Parathyroid adenoma (tissue), 2 donors: ENCODE results near the gene ABHD3.
A peak's percentile ranks its signal among the peaks of the same experiment; 100 is the strongest.
"Not testable (repeated sequence)": the region's sequence is repeated elsewhere in the genome, so short reads cannot be mapped to it uniquely, and the experiment has no call there.

Experiments
- H2AFZ ChIP-seq: fragments of 300-600 bp; sonication (generic); one replicate; pipeline ENCODE4 v1.7.0; 2017; ENCODE audit warnings: antibody characterized with exemption, mild to moderate bottlenecking
- H3K27ac ChIP-seq: fragments of 300-600 bp; sonication (generic); one replicate; pipeline ENCODE4 v1.7.0; 2017
- H3K27me3 ChIP-seq: fragments of 300-600 bp; sonication (generic); one replicate; pipeline ENCODE4 v1.7.0; 2017; ENCODE audit warnings: low read length; ENCODE audit not compliant: control insufficient read depth, insufficient read depth
- H3K36me3 ChIP-seq: fragments of 300-600 bp; sonication (generic); one replicate; pipeline ENCODE4 v1.7.0; 2017; ENCODE audit warnings: low read length; ENCODE audit not compliant: control insufficient read depth, insufficient read depth
- H3K4me1 ChIP-seq: fragments of 300-600 bp; sonication (generic); one replicate; pipeline ENCODE4 v1.7.0; 2017; ENCODE audit warnings: control low read depth
- H3K4me2 ChIP-seq: fragments of 300-600 bp; sonication (generic); one replicate; pipeline ENCODE4 v1.7.0; 2017; ENCODE audit warnings: low read length
- H3K4me3 ChIP-seq: fragments of 300-600 bp; sonication (generic); one replicate; pipeline ENCODE4 v1.7.0; 2017; ENCODE audit warnings: low read depth, low read length
- H3K79me2 ChIP-seq: fragments of 300-600 bp; sonication (generic); one replicate; pipeline ENCODE4 v1.7.0; 2017; ENCODE audit warnings: control low read depth
- H3K9ac ChIP-seq: fragments of 300-600 bp; sonication (generic); one replicate; pipeline ENCODE4 v1.7.0; 2017; ENCODE audit warnings: mild to moderate bottlenecking
- H3K9me3 ChIP-seq: fragments of 300-600 bp; sonication (generic); one replicate; pipeline ENCODE4 v1.7.0; 2017; ENCODE audit warnings: low read length; ENCODE audit not compliant: control insufficient read depth
- CTCF ChIP-seq: fragments of 300-600 bp; sonication (generic); IDR thresholded peaks from one replicate; pipeline ENCODE4 v1.7.0; 2017; ENCODE audit warnings: antibody characterized with exemption, mild to moderate bottlenecking
- donor health status: primary hyperparathyroidism.

Gene ABHD3

GRCh38 chr18:21612125-21613039 lies 92.2 kb downstream of the ABHD3 start, which contains the start of gene SNRPD1:
SNRPD1 (plus strand) TSS chr18:21612314; CDS start chr18:21612430, 116 bp downstream.
- Histone ChIP-seq H3K4me1 (peaks cover 3% of the 10 kb centered on the region), H3K27ac (peak within 1 kb of the TSS; percentile 77), H3K79me2 (peaks cover 21% of the 10 kb centered on the region), H3K27me3 (no peaks in the 10 kb centered on the region), H3K4me3 (peak within 1 kb of the TSS; percentile 82), H3K36me3 (no peaks in the 10 kb centered on the region), H3K9me3 (no peaks in the 10 kb centered on the region), H3K4me2 (peak within 1 kb of the TSS; percentile 67), H3K9ac (peak within 1 kb of the TSS; percentile 58), H2AFZ (peak within 1 kb of the TSS; percentile 93)
- peak; percentile 97 for TF ChIP-seq CTCF

DNA sequence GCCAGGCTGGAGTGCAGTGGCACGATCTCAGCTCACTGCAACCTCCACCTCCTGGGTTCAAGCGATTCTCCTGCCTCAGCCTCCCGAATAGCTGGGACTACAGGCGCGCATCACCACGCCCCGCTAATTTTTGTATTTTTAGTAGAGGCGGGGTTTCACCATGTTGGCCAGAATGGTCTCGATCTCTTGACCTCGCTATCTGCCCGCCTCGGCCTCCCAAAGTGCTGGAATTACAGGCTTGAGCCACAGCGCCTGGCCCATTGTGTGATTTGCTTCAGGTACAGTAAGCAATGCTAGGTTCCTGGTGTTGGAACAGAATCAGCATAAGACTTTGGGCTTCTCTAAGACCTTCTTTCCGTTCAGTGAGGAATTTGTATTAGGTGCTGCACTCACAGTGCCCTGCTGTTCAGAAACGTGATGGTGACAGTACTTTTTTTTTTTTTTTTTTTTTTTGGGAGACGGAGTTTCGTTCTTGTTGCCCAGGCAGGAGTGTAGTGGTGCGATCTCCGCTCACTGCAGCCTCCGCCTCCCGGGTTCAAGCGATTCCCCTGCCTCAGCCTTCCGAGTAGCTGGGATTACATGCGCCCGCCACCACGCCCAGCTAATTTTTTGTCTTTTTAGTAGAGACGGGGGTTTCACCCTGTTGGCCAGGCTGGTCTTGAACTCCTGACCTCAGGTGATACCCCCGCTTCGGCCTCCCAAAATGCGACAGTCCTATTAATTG lies 93.0 kb downstream of the ABHD3 start:
- H3K9me3 ChIP-seq, H3K36me3 ChIP-seq, H3K9ac ChIP-seq, H3K4me1 ChIP-seq, H3K27me3 ChIP-seq: not testable (repeated sequence)
- Histone ChIP-seq H3K4me2 (peak overlapping the region; percentile 67), H2AFZ (peak overlapping the region; percentile 93), H3K79me2 (peaks cover 14% of the 10 kb centered on the region), H3K27ac (peak overlapping the region; percentile 77), H3K4me3 (peak overlapping the region; percentile 82)

- H3K36me3 ChIP-seq: no peaks in the 10 kb centered on the region
- H3K79me2 ChIP-seq: no peaks in the 10 kb centered on the region
- TF ChIP-seq CTCF: no peak
- no peaks in the 10 kb centered on the region for H3K9me3 ChIP-seq
- no peak overlapping the region for H3K27ac ChIP-seq
- no peaks in the 10 kb centered on the region for H3K27me3 ChIP-seq
- H3K4me1 ChIP-seq: no peaks in the 10 kb centered on the region
- no peak overlapping the region for H3K4me2 ChIP-seq
- no peak overlapping the region for H3K4me3 ChIP-seq
- no peak overlapping the region for H3K9ac ChIP-seq
- no peak overlapping the region for H2AFZ ChIP-seq
Observed at GRCh38 chr18:21605213-21605612, 99.4 kb downstream of the ABHD3 start.

- Histone ChIP-seq H2AFZ (no peak overlapping the region), H3K27ac (no peak overlapping the region), H3K4me1 (no peaks in the 10 kb centered on the region), H3K4me3 (no peak overlapping the region), H3K79me2 (no peaks in the 10 kb centered on the region), H3K4me2 (no peak overlapping the region), H3K27me3 (no peaks in the 10 kb centered on the region), H3K9me3 (no peaks in the 10 kb centered on the region), H3K9ac (no peak overlapping the region), H3K36me3 (no peaks in the 10 kb centered on the region)
- TF ChIP-seq CTCF: no peak
Observed at GRCh38 chr18:21604671-21605070, 99.9 kb downstream of the ABHD3 start.

DNA sequence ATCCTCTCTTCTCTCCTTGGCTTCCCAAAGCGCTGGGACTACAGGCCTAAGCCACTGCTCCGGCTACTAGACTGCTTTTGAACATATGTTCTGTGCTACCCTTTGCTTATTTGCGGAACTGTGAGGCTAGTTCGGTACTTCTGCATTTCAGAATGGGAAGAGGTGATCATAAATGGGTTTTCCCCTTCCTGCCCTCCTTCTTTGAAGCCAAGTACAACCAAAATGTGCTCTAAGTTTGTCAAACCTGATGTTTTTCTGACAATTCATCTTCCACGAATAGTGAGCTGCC lies 102.3 kb downstream of the ABHD3 start:
- Histone ChIP-seq H3K4me2 (no peak overlapping the region), H3K79me2 (peaks cover 11% of the 10 kb centered on the region), H3K9ac (no peak overlapping the region), H3K27me3 (no peaks in the 10 kb centered on the region), H2AFZ (no peak overlapping the region), H3K9me3 (no peaks in the 10 kb centered on the region), H3K36me3 (no peaks in the 10 kb centered on the region), H3K4me1 (no peaks in the 10 kb centered on the region), H3K4me3 (no peak overlapping the region), H3K27ac (no peak overlapping the region)
- TF ChIP-seq CTCF: no peak
